Measurements from ENCODE around the gene TMEM190. TPM values are rescaled to one million over a fixed set of nuclear protein-coding genes. Genes with fewer than 3 reads are reported as not detected.

TMEM190 gene
- total and polyA plus RNA-seq, 9 of the 15 experiments (the other 6 are each of a cell fraction or from before 2014, with no cell fraction given), result not detected

DNA sequence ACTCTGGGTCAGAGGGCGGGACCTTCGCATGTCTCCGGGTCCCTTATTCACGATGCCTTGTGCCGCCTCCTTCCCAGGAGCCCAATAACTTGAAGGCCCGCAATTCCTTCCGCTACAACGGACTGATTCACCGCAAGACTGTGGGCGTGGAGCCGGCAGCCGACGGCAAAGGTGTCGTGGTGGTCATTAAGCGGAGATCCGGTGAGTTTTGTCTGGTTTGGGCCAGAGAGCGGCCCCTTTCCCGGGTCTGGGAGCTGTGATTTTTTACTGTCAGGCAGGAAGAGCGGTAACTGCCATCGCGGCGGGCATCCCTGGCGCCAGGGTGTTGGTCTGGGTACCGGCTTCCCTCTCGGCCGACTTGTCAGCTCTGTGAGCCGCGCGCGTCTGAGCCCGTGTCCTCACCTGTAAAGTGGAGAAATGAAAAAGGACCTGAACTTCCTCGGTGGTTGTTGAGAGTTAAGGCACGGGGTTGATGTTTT is 9.9 kb downstream of the TMEM190 start (continued):
- TF ChIP-seq, protein P1, sequence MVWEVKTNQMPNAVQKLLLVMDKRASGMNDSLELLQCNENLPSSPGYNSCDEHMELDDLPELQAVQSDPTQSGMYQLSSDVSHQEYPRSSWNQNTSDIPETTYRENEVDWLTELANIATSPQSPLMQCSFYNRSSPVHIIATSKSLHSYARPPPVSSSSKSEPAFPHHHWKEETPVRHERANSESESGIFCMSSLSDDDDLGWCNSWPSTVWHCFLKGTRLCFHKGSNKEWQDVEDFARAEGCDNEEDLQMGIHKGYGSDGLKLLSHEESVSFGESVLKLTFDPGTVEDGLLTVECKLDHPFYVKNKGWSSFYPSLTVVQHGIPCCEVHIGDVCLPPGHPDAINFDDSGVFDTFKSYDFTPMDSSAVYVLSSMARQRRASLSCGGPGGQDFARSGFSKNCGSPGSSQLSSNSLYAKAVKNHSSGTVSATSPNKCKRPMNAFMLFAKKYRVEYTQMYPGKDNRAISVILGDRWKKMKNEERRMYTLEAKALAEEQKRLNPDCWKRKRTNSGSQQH (CRISPR knock-in tag; IDR thresholded peaks at IDR 0.05), result no peak
- TF ChIP-seq SIN3A (IDR thresholded peaks at IDR 0.05; ENCODE audit: borderline replicate concordance in 2 of 2, control insufficient read depth in 1 of 2, low read depth in 2 of 2, low read length in 2 of 2), result 0 out of 4 replicates have a peak, but pooled peaks of 1 of the 2 experiments have one; percentile 21

DNA sequence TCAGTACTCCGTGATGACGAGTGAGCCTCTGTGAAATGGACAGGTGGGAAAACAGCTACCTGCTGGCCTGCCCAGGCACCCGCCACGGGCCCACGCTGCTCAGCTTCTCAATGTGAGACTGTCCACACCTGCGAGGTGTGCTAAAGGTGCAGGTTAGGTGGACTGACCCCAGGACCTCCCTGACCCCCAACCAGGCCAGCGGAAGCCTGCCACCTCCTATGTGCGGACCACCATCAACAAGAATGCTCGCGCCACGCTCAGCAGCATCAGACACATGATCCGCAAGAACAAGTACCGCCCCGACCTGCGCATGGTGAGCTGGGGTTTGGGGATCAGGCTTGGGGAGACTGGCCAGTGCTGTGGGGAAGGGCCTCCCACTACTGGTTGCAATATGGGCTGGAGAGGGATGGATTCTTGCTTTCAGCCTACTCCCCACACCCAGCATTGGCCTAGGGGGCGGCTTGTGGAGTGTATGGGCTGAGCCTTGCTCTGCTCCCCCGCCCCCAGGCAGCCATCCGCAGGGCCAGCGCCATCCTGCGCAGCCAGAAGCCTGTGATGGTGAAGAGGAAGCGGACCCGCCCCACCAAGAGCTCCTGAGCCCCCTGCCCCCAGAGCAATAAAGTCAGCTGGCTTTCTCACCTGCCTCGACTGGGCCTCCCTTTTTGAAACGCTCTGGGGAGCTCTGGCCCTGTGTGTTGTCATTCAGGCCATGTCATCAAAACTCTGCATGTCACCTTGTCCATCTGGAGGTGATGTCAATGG is 11.3 kb downstream of the TMEM190 start:
- H4K20me1 ChIP-seq (replicated peaks; ENCODE audit: control insufficient read depth, insufficient read depth, low read length), result peaks cover 54% of the 10 kb centered on the region
- H3K9me3 ChIP-seq (replicated peaks; ENCODE audit: control insufficient read depth, insufficient read depth, low read depth, low read length), result no peaks in the 10 kb centered on the region
- ATAC-seq (no peak), DNase-seq (ENCODE audit: extremely low read depth in 1 of 4, low spot score in 3 of 4) (no peak), FAIRE-seq (no peak)
- H3K27me3 ChIP-seq (ENCODE audit: control insufficient read depth in 2 of 2, insufficient read depth in 2 of 2, low read length in 2 of 2), result no peaks in the 10 kb centered on the region
- ChIA-PET CTCF (ENCODE audit: low intra/inter-chr PET ratio) (no interaction called here), POLR2A (interaction anchor here (0.6 to 12.9 kb wide), 10 partner anchors 11 to 229 kb away, joined by 3 to 195 read pairs (median 3); partner anchors contain the start of gene UBE2S)
- H3K4me1 ChIP-seq (replicated peaks in 1 of 2; ENCODE audit: control insufficient read depth in 2 of 2, insufficient read depth in 2 of 2, low read length in 2 of 2), result peaks cover 52 to 79% of the 10 kb centered on the region in 2 experiments
- in situ Hi-C loops (cut with MboI) (no loop called here), intact Hi-C loops (cut with micrococcal nuclease) (loop anchor here (5.0 kb wide), 2 partner anchors 64 to 86 kb away; no protein-coding TSS in a partner anchor)
- peaks cover 64% of the 10 kb centered on the region for H3K79me2 ChIP-seq (ENCODE audit: control insufficient read depth, insufficient read depth, low read length)
- peak overlapping the region; percentile 97; the same call in 2 of the 3 replicates for H3K27ac ChIP-seq (ENCODE audit: extremely low read depth, low read depth, low read length)
- peak overlapping the region; percentile 94 to 98 for H3K9ac ChIP-seq (ENCODE audit: insufficient read depth in 1 of 2, low read depth in 2 of 2, low read length in 2 of 2)
- 39% methylated on average over 20 of the region's 24 CpGs for WGBS (ENCODE audit: insufficient coverage, low coverage, missing lambda C conversion rate)
- no TSS peak for BruUV-seq (replicated peaks)
- peaks cover 19% of the 10 kb centered on the region for H3K9me1 ChIP-seq (ENCODE audit: control insufficient read depth, insufficient read depth, low read length)
- no peak overlapping the region for H2AFZ ChIP-seq (ENCODE audit: low read depth, low read length)
- peaks cover 55% of the 10 kb centered on the region for H3K36me3 ChIP-seq (ENCODE audit: control insufficient read depth, insufficient read depth, low read length)
- peak overlapping the region; percentile 94 for H3K4me2 ChIP-seq (ENCODE audit: insufficient read depth, low read length)
- H3K4me3 ChIP-seq, result peak overlapping the region; percentile 77
- TF ChIP-seq ZFP36 (IDR thresholded peaks at IDR 0.05; ENCODE audit: low read depth, low read length, partially characterized antibody) (no peak), ZNF384 (IDR thresholded peaks at IDR 0.05; ENCODE audit: low read depth, low read length) (no peak), BRCA1 (IDR thresholded peaks at IDR 0.05) (no peak), BRCA1 (CRISPR knock-in tag; IDR thresholded peaks at IDR 0.05) (0 out of 2 replicates have a peak, but pooled peaks have one; percentile 29), ETV1 (tag; conservative IDR thresholded peaks at IDR 0.05; ENCODE audit: low read depth) (no peak), RBM15 (IDR thresholded peaks at IDR 0.05; ENCODE audit: insufficient read depth, low read length) (no peak), ZFP30 (CRISPR knock-in tag; IDR thresholded peaks at IDR 0.05; ENCODE audit: borderline replicate concordance) (no peak), SAFB2 (IDR thresholded peaks at IDR 0.05; ENCODE audit: borderline replicate concordance, low read depth, low read length, severe bottlenecking) (no peak), SP2 (IDR thresholded peaks at IDR 0.05; ENCODE audit: extremely low read depth, low read depth, low read length, poor library complexity, severe bottlenecking) (no peak), NR2C2 (CRISPR knock-in tag; IDR thresholded peaks at IDR 0.05) (0 out of 2 replicates have a peak, but pooled peaks have one; percentile 42), NR2C2 (tag; IDR thresholded peaks at IDR 0.05) (no peak), SIN3A (IDR thresholded peaks at IDR 0.05; ENCODE audit: borderline replicate concordance in 2 of 2, control insufficient read depth in 1 of 2, low read depth in 2 of 2, low read length in 2 of 2) (0 out of 4 replicates have a peak, but pooled peaks of 1 of the 2 experiments have one; percentile 22), TBL1XR1 (IDR thresholded peaks at IDR 0.05; ENCODE audit: low read length in 2 of 2) (no peak), ZFX (CRISPR knock-in tag; IDR thresholded peaks at IDR 0.05) (0 out of 2 replicates have a peak, but pooled peaks have one; percentile 24), ZEB2 (IDR thresholded peaks at IDR 0.05) (no peak)
- TF ChIP-seq, protein P2, sequence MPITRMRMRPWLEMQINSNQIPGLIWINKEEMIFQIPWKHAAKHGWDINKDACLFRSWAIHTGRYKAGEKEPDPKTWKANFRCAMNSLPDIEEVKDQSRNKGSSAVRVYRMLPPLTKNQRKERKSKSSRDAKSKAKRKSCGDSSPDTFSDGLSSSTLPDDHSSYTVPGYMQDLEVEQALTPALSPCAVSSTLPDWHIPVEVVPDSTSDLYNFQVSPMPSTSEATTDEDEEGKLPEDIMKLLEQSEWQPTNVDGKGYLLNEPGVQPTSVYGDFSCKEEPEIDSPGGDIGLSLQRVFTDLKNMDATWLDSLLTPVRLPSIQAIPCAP (CRISPR knock-in tag; IDR thresholded peaks at IDR 0.05; ENCODE audit: borderline replicate concordance), result no peak

Data from K562 (cell line).